ENCODE results near the gene RIOK3.

DNA sequence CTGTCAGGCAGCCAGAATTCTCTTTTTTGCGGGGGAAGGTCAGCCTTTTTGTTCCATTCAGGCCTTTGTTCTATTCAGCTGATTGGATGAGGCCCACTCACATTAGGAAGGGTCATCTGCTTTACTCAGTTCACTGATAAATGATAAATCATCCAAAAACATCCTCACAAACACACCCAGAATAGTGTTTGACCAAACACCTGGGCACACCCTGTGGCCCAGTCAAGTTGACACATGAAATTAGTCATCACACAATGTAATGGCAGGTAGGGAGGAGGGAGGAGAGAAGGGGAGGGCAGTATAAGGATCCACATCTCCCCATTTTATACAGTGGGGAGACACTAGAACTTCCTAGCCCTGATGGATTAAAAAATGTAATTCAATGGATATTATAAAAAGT, 41.9 kb downstream of the RIOK3 start:
- TF ChIP-seq, protein P1, sequence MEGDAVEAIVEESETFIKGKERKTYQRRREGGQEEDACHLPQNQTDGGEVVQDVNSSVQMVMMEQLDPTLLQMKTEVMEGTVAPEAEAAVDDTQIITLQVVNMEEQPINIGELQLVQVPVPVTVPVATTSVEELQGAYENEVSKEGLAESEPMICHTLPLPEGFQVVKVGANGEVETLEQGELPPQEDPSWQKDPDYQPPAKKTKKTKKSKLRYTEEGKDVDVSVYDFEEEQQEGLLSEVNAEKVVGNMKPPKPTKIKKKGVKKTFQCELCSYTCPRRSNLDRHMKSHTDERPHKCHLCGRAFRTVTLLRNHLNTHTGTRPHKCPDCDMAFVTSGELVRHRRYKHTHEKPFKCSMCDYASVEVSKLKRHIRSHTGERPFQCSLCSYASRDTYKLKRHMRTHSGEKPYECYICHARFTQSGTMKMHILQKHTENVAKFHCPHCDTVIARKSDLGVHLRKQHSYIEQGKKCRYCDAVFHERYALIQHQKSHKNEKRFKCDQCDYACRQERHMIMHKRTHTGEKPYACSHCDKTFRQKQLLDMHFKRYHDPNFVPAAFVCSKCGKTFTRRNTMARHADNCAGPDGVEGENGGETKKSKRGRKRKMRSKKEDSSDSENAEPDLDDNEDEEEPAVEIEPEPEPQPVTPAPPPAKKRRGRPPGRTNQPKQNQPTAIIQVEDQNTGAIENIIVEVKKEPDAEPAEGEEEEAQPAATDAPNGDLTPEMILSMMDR (IDR thresholded peaks at IDR 0.05; ENCODE audit: low read depth, low read length, missing input control): no peak
- TF ChIP-seq YY1 (IDR thresholded peaks at IDR 0.05): no peak
- no peak for TF ChIP-seq TAF1 (conservative IDR thresholded peaks at IDR 0.05)
- TF ChIP-seq RXRA (IDR thresholded peaks at IDR 0.05): no peak
- TF ChIP-seq RAD21 (IDR thresholded peaks at IDR 0.05): no peak
- TF ChIP-seq SP1 (IDR thresholded peaks at IDR 0.05): no peak
- TF ChIP-seq, protein P2, sequence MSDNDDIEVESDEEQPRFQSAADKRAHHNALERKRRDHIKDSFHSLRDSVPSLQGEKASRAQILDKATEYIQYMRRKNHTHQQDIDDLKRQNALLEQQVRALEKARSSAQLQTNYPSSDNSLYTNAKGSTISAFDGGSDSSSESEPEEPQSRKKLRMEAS (IDR thresholded peaks at IDR 0.05): no peak
- no peak for TF ChIP-seq EGR1 (IDR thresholded peaks at IDR 0.05; ENCODE audit: low read depth in 2 of 2)
- TF ChIP-seq, protein P3, sequence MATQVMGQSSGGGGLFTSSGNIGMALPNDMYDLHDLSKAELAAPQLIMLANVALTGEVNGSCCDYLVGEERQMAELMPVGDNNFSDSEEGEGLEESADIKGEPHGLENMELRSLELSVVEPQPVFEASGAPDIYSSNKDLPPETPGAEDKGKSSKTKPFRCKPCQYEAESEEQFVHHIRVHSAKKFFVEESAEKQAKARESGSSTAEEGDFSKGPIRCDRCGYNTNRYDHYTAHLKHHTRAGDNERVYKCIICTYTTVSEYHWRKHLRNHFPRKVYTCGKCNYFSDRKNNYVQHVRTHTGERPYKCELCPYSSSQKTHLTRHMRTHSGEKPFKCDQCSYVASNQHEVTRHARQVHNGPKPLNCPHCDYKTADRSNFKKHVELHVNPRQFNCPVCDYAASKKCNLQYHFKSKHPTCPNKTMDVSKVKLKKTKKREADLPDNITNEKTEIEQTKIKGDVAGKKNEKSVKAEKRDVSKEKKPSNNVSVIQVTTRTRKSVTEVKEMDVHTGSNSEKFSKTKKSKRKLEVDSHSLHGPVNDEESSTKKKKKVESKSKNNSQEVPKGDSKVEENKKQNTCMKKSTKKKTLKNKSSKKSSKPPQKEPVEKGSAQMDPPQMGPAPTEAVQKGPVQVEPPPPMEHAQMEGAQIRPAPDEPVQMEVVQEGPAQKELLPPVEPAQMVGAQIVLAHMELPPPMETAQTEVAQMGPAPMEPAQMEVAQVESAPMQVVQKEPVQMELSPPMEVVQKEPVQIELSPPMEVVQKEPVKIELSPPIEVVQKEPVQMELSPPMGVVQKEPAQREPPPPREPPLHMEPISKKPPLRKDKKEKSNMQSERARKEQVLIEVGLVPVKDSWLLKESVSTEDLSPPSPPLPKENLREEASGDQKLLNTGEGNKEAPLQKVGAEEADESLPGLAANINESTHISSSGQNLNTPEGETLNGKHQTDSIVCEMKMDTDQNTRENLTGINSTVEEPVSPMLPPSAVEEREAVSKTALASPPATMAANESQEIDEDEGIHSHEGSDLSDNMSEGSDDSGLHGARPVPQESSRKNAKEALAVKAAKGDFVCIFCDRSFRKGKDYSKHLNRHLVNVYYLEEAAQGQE (IDR thresholded peaks at IDR 0.05): no peak
- TF ChIP-seq GABPA (IDR thresholded peaks at IDR 0.05 in 1 of 2, conservative IDR thresholded peaks at IDR 0.05 in 1 of 2): no peak

All from liver (tissue), 3 donors.